ENCODE results near the gene SCRN1.
A peak's percentile ranks its signal among the peaks of the same experiment; 100 is the strongest.
"Not testable (repeated sequence)": the region's sequence is repeated elsewhere in the genome, so short reads cannot be mapped to it uniquely, and the experiment has no call there.

The SCRN1 gene

GRCh38 chr7:29895559-29895958 lies 94.0 kb downstream of the SCRN1 start:
- H3K27me3 ChIP-seq (ENCODE audit: control insufficient read depth, insufficient read depth, low read length), result no peaks in the 10 kb centered on the region
- H3K36me3 ChIP-seq (ENCODE audit: control insufficient read depth, insufficient read depth, low read length), result no peaks in the 10 kb centered on the region
- peaks cover 14% of the 10 kb centered on the region for H3K4me1 ChIP-seq
- H3K9me3 ChIP-seq (ENCODE audit: control insufficient read depth, low read length), result peaks cover 2% of the 10 kb centered on the region
- no peak overlapping the region for H3K27ac ChIP-seq
- no peaks in the 10 kb centered on the region for H3K79me2 ChIP-seq
- no peak for TF ChIP-seq CTCF (IDR thresholded peaks at IDR 0.05)
- no peak overlapping the region for H3K9ac ChIP-seq
- H3K4me3 ChIP-seq (ENCODE audit: low read depth, low read length), result no peak overlapping the region
- no peak overlapping the region for H3K4me2 ChIP-seq (ENCODE audit: low read length)
- H2AFZ ChIP-seq, result no peak overlapping the region

- TF ChIP-seq CTCF (IDR thresholded peaks at IDR 0.05), result no peak
- no peak overlapping the region for H3K27ac ChIP-seq
- H3K9me3 ChIP-seq (ENCODE audit: control insufficient read depth, low read length), result peaks cover 2% of the 10 kb centered on the region
- H3K27me3 ChIP-seq (ENCODE audit: control insufficient read depth, insufficient read depth, low read length), result no peaks in the 10 kb centered on the region
- H2AFZ ChIP-seq, result no peak overlapping the region
- H3K4me1 ChIP-seq, result peaks cover 23% of the 10 kb centered on the region
- H3K4me2 ChIP-seq (ENCODE audit: low read length), result no peak overlapping the region
- H3K4me3 ChIP-seq (ENCODE audit: low read depth, low read length), result no peak overlapping the region
- no peaks in the 10 kb centered on the region for H3K36me3 ChIP-seq (ENCODE audit: control insufficient read depth, insufficient read depth, low read length)
- H3K9ac ChIP-seq, result no peak overlapping the region
- no peaks in the 10 kb centered on the region for H3K79me2 ChIP-seq
These were observed 95.3 kb downstream of the SCRN1 start for GRCh38 chr7:29894256-29894655.

GRCh38 chr7:29893351-29893965 lies 96.1 kb downstream of the SCRN1 start:
- no peaks in the 10 kb centered on the region for H3K27me3 ChIP-seq (ENCODE audit: control insufficient read depth, insufficient read depth, low read length)
- no peaks in the 10 kb centered on the region for H3K79me2 ChIP-seq
- H3K4me1 ChIP-seq, result peaks cover 23% of the 10 kb centered on the region
- no peak overlapping the region for H3K4me2 ChIP-seq (ENCODE audit: low read length)
- no peak overlapping the region for H3K27ac ChIP-seq
- no peak overlapping the region for H3K4me3 ChIP-seq (ENCODE audit: low read depth, low read length)
- no peak for TF ChIP-seq CTCF (IDR thresholded peaks at IDR 0.05)
- H3K9ac ChIP-seq, result no peak overlapping the region
- H2AFZ ChIP-seq, result no peak overlapping the region
- no peaks in the 10 kb centered on the region for H3K36me3 ChIP-seq (ENCODE audit: control insufficient read depth, insufficient read depth, low read length)
- peaks cover 2% of the 10 kb centered on the region for H3K9me3 ChIP-seq (ENCODE audit: control insufficient read depth, low read length)

GRCh38 chr7:29892231-29892630 lies 97.4 kb downstream of the SCRN1 start:
- Histone ChIP-seq H3K27ac (no peak overlapping the region), H3K4me1 (peaks cover 23% of the 10 kb centered on the region), H3K4me2 (ENCODE audit: low read length) (no peak overlapping the region), H3K9ac (no peak overlapping the region), H3K36me3 (ENCODE audit: control insufficient read depth, insufficient read depth, low read length) (no peaks in the 10 kb centered on the region), H3K9me3 (ENCODE audit: control insufficient read depth, low read length) (peaks cover 2% of the 10 kb centered on the region), H3K27me3 (ENCODE audit: control insufficient read depth, insufficient read depth, low read length) (no peaks in the 10 kb centered on the region), H3K79me2 (no peaks in the 10 kb centered on the region), H3K4me3 (ENCODE audit: low read depth, low read length) (no peak overlapping the region), H2AFZ (no peak overlapping the region)
- no peak for TF ChIP-seq CTCF (IDR thresholded peaks at IDR 0.05)

GRCh38 chr7:29891766-29892165 lies 97.8 kb downstream of the SCRN1 start:
- no peak for TF ChIP-seq CTCF (IDR thresholded peaks at IDR 0.05)
- H3K27me3 ChIP-seq (ENCODE audit: control insufficient read depth, insufficient read depth, low read length), result no peaks in the 10 kb centered on the region
- peaks cover 23% of the 10 kb centered on the region for H3K4me1 ChIP-seq
- no peak overlapping the region for H3K4me2 ChIP-seq (ENCODE audit: low read length)
- no peaks in the 10 kb centered on the region for H3K36me3 ChIP-seq (ENCODE audit: control insufficient read depth, insufficient read depth, low read length)
- no peak overlapping the region for H2AFZ ChIP-seq
- no peaks in the 10 kb centered on the region for H3K9me3 ChIP-seq (ENCODE audit: control insufficient read depth, low read length)
- H3K79me2 ChIP-seq, result no peaks in the 10 kb centered on the region
- no peak overlapping the region for H3K27ac ChIP-seq
- H3K9ac ChIP-seq, result no peak overlapping the region
- no peak overlapping the region for H3K4me3 ChIP-seq (ENCODE audit: low read depth, low read length)

GRCh38 chr7:29890786-29891185 lies 98.8 kb downstream of the SCRN1 start:
- not testable (repeated sequence) for H3K36me3 ChIP-seq (ENCODE audit: control insufficient read depth, insufficient read depth, low read length); H3K79me2 ChIP-seq; H3K4me3 ChIP-seq (ENCODE audit: low read depth, low read length); H3K9ac ChIP-seq; H3K27me3 ChIP-seq (ENCODE audit: control insufficient read depth, insufficient read depth, low read length); H3K9me3 ChIP-seq (ENCODE audit: control insufficient read depth, low read length); H3K4me2 ChIP-seq (ENCODE audit: low read length); H2AFZ ChIP-seq
- Histone ChIP-seq H3K4me1 (peaks cover 23% of the 10 kb centered on the region), H3K27ac (peak overlapping the region; percentile 51)
